ENCODE data around the gene CAV3.

DNA sequence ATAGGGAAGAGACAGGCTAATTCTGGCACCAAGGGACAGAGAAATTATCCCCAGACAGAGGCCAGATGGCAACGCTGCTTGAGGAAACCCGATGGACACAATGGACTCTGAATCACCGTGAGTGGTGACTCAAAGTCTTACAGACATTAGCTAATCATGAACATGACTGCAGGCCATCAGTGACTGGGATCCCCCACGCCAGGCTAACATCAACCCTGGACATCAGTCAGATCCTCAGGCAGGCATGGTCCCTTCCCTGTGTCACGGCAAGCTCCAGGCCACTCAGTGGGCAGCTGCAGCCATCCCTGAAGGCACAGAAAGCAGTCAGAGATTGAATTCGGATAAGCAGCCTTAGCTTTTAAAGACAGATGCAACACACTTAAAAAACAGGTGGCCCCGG, 59.6 kb downstream of the CAV3 start:
- TF ChIP-seq, protein P1, sequence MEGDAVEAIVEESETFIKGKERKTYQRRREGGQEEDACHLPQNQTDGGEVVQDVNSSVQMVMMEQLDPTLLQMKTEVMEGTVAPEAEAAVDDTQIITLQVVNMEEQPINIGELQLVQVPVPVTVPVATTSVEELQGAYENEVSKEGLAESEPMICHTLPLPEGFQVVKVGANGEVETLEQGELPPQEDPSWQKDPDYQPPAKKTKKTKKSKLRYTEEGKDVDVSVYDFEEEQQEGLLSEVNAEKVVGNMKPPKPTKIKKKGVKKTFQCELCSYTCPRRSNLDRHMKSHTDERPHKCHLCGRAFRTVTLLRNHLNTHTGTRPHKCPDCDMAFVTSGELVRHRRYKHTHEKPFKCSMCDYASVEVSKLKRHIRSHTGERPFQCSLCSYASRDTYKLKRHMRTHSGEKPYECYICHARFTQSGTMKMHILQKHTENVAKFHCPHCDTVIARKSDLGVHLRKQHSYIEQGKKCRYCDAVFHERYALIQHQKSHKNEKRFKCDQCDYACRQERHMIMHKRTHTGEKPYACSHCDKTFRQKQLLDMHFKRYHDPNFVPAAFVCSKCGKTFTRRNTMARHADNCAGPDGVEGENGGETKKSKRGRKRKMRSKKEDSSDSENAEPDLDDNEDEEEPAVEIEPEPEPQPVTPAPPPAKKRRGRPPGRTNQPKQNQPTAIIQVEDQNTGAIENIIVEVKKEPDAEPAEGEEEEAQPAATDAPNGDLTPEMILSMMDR (IDR thresholded peaks at IDR 0.05; ENCODE audit: insufficient read depth, low read length, poor library complexity, severe bottlenecking): no peak
- no peak for TF ChIP-seq EZH2phosphoT487 (conservative IDR thresholded peaks at IDR 0.05; ENCODE audit: low read length)
